ENCODE results near the gene MCC.

DNA sequence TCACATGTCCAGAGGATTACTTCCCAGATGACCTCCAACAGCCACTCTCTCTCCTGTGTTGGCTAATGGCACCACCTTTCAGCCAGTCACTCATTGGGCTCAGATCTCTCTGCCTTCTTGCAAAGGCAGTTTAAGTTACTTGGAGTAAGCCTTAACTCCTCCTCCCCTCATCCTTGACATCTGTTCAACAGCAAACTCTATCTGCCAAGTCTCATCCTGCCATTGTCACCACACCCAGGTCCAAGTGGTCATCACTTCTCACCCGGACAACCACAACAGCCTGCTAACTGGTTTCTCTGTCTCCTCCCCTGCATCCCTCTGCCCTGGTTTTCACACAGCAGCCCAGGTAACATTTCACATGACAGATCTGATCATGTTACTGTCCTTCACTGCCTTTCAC, 453.2 kb downstream of the MCC start:
- no peak for TF ChIP-seq CTCF (IDR thresholded peaks at IDR 0.05)
- no peak for TF ChIP-seq POLR2A (IDR thresholded peaks at IDR 0.05)
